H1 (cell line): ENCODE measurements around the gene LURAP1L. TPM values are rescaled to one million over a fixed set of nuclear protein-coding genes. Genes with fewer than 3 reads are reported as not detected.

Source experiments
- ATF3 ChIP-seq: IDR thresholded peaks from 2 replicates; pipeline ENCODE4 v1.6.1; 2011; ENCODE audit warnings: low read depth, mild to moderate bottlenecking, low read length; ENCODE audit not compliant: insufficient read depth
- CHD7 ChIP-seq: fragments of 300-600 bp; sonication (generic); IDR thresholded peaks from 2 replicates; pipeline ENCODE4 v1.7.1; 2012; ENCODE audit warnings: low read length, moderate library complexity, mild to moderate bottlenecking, inconsistent platforms; ENCODE audit not compliant: insufficient replicate concordance
- HDAC2 ChIP-seq, 2 experiments: fragments of 300-600 bp in 1 of 2; sonication (generic) in 1 of 2; IDR thresholded peaks; 2 replicates each; pipeline ENCODE4 v1.6.1; 2011 to 2012; ENCODE audit warnings: low read depth in 2 of 2, low read length in 2 of 2, mild to moderate bottlenecking in 2 of 2, moderate library complexity in 2 of 2, borderline replicate concordance in 1 of 2, inconsistent platforms in 1 of 2
- KDM4A ChIP-seq: IDR thresholded peaks from one replicate; pipeline ENCODE4 v1.7.1; 2012; ENCODE audit warnings: low read depth, mild to moderate bottlenecking, moderate library complexity, low read length, inconsistent platforms; ENCODE audit not compliant: severe bottlenecking
- TCF12 ChIP-seq: IDR thresholded peaks from 2 replicates; pipeline ENCODE4 v1.6.1; 2011; ENCODE audit warnings: low read depth, mild to moderate bottlenecking, low read length
- YY1 ChIP-seq: IDR thresholded peaks from 2 replicates; pipeline ENCODE4 v1.6.1; 2011; ENCODE audit warnings: low read depth, mild to moderate bottlenecking, low read length
- polyA plus RNA-seq, 7 experiments: library from polyadenylated mRNA; depleted of rRNA in 3 of 7; stranded (reverse) in 5 of 7; unstranded in 2 of 7; fragments of >200 nt in 5 of 7; fragments of 200-250 nt in 2 of 7; gene quantifications; 1 replicate in 5 of 7; 2 replicates in 1 of 7; 4 replicates in 1 of 7; pipeline versions ENCODE4 v1.2.1 to v1.2.3, GENCODE V29; 2011 to 2013; ENCODE audit warnings: missing spikeins in 2 of 7, mixed read lengths in 2 of 7
- total RNA-seq: library from RNA; stranded (reverse); fragmentation: NEBNext Ultra II Directional; extraction: Animal tissue kit (Norgen Biotek cat#: 25700); gene quantifications from 2 replicates; pipeline ENCODE4 v1.2.1, GENCODE V29; 2021

The LURAP1L gene
- total and polyA plus RNA-seq, 2 of the 8 experiments (the other 6 are each of a cell fraction or from before 2014, with no cell fraction given) = 0.63 to 1.2 TPM

- TF ChIP-seq CHD7 (no peak), KDM4A (no peak), TCF12 (no peak), HDAC2 (IDR thresholded peaks at IDR 0.05; ENCODE audit: borderline replicate concordance in 1 of 2, low read depth in 2 of 2, low read length in 2 of 2) (no peak), ATF3 (no peak), YY1 (no peak)
Observed at GRCh38 chr9:12798066-12798770, 23.4 kb downstream of the LURAP1L start (continued).
